Measurements from ENCODE around the gene NPLOC4.

Gene NPLOC4

DNA sequence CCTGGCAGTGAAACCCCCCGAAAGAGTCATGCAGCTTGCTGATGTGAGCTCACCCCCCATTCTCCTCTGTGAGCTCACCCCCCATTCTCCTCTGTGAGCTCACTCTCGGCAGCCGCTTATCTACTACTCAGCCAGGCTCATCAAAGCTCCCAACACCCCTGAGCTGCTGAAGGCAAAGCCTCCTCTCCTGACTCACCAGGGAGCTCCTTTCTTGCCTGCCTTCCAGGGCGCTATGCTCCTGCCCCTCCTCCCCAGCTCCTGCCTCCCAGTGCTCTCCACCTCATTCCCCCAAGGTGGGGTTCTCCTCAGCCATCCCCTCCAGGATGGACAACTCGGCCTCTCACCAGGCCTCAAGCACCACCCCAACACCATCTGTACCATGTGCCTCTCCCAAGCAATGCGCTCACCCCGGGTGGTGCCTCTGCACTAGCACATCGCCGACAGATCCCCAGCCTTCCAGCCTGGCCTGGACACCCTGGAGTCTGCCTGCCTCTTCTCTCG lies 57.0 kb downstream of the NPLOC4 start:
- Histone ChIP-seq H3K4me3 (ENCODE audit: low read depth, low read length) (no peak overlapping the region), H3K36me3 (ENCODE audit: control insufficient read depth, insufficient read depth, low read length) (no peaks in the 10 kb centered on the region), H3K79me2 (peaks cover 59% of the 10 kb centered on the region), H3K27me3 (ENCODE audit: control insufficient read depth, insufficient read depth, low read length) (no peaks in the 10 kb centered on the region), H3K9ac (no peak overlapping the region), H3K27ac (no peak overlapping the region), H3K4me2 (ENCODE audit: low read length) (no peak overlapping the region), H2AFZ (no peak overlapping the region), H3K9me3 (ENCODE audit: control insufficient read depth, low read length) (no peaks in the 10 kb centered on the region), H3K4me1 (no peaks in the 10 kb centered on the region)
- TF ChIP-seq, protein P1, sequence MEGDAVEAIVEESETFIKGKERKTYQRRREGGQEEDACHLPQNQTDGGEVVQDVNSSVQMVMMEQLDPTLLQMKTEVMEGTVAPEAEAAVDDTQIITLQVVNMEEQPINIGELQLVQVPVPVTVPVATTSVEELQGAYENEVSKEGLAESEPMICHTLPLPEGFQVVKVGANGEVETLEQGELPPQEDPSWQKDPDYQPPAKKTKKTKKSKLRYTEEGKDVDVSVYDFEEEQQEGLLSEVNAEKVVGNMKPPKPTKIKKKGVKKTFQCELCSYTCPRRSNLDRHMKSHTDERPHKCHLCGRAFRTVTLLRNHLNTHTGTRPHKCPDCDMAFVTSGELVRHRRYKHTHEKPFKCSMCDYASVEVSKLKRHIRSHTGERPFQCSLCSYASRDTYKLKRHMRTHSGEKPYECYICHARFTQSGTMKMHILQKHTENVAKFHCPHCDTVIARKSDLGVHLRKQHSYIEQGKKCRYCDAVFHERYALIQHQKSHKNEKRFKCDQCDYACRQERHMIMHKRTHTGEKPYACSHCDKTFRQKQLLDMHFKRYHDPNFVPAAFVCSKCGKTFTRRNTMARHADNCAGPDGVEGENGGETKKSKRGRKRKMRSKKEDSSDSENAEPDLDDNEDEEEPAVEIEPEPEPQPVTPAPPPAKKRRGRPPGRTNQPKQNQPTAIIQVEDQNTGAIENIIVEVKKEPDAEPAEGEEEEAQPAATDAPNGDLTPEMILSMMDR (IDR thresholded peaks at IDR 0.05), result no peak

DNA sequence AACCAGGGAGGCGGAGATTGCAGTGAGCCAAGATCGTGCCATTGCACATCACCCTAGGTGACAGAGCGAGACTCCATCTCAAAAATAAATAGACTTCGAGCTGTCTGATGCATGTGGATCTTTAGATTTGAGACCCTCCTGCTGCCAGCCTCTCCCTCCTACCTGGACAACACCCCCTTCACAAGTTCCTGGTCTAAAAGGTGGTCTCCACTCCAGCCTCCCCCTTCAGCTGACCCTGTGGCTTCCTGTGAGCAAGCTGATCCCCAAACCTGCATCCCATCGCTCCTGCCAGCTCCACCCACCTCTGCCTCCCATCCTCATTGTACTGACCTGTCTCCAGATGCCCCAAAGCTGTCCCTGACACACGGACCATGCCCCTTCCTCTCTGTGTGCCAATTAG lies 57.6 kb downstream of the NPLOC4 start:
- no peaks in the 10 kb centered on the region for H3K27me3 ChIP-seq (ENCODE audit: control insufficient read depth, insufficient read depth, low read length)
- TF ChIP-seq, protein P1 (IDR thresholded peaks at IDR 0.05), result no peak
- no peak overlapping the region for H3K4me3 ChIP-seq (ENCODE audit: low read depth, low read length)
- H3K9me3 ChIP-seq (ENCODE audit: control insufficient read depth, low read length), result no peaks in the 10 kb centered on the region
- no peaks in the 10 kb centered on the region for H3K4me1 ChIP-seq
- peaks cover 59% of the 10 kb centered on the region for H3K79me2 ChIP-seq
- H3K9ac ChIP-seq, result no peak overlapping the region
- H2AFZ ChIP-seq, result no peak overlapping the region
- no peaks in the 10 kb centered on the region for H3K36me3 ChIP-seq (ENCODE audit: control insufficient read depth, insufficient read depth, low read length)
- no peak overlapping the region for H3K27ac ChIP-seq
- no peak overlapping the region for H3K4me2 ChIP-seq (ENCODE audit: low read length)

DNA sequence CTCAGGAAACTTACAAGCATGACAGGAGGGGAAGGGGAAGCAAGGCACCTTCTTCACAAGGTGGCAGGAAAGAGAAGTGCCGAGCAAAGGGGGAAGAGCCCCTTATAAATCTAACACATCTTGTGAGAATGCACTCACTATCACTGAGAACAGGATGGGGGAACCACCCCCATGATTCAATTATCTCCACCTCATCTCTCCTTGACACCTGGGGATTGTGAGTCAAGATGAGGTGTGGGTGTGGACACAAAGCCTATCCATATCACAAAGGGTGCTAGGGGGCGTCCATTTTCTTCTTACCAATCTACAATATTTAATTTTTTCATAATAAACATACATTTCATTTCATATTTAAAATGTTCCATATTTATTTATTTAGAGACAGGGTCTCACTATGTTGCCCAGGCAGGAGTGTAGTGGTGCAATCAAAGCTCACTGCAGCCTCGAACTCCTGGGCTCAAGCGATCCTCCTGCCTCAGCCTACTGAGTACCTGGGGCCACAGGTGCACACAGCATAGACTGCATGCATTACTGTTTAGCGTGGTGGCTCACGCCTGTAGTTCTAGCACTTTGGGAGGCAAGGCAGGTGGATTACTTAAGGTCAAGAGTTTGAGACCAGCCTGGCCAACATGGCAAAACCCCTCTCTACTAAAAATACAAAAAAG lies 58.2 kb downstream of the NPLOC4 start:
- Histone ChIP-seq H3K36me3 (ENCODE audit: control insufficient read depth, insufficient read depth, low read length) (no peaks in the 10 kb centered on the region), H3K4me2 (ENCODE audit: low read length) (no peak overlapping the region), H3K4me1 (no peaks in the 10 kb centered on the region), H3K9ac (no peak overlapping the region), H2AFZ (no peak overlapping the region), H3K79me2 (peaks cover 61% of the 10 kb centered on the region), H3K9me3 (ENCODE audit: control insufficient read depth, low read length) (no peaks in the 10 kb centered on the region), H3K27me3 (ENCODE audit: control insufficient read depth, insufficient read depth, low read length) (no peaks in the 10 kb centered on the region), H3K4me3 (ENCODE audit: low read depth, low read length) (no peak overlapping the region), H3K27ac (no peak overlapping the region)
- TF ChIP-seq, protein P1 (IDR thresholded peaks at IDR 0.05), result no peak

DNA sequence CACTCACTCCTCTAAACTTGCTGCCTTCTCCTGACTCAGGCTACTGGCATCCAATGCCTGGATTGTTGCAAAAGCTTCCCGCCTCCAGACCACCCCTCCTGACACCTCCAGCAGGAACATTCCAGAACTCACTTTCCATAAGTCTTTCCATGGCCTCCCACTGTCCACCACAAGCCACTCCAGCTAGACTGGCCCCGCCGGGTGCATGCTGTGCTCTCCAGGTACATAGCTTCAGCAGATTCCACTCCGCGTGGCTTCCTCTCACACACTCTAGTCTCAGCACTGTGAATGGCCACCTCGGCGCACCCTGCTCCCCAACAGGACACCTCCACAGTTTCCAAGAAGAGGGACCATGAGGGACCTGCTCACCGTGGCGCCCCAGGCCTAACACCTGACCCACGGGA lies 58.9 kb downstream of the NPLOC4 start:
- no peaks in the 10 kb centered on the region for H3K4me1 ChIP-seq
- no peaks in the 10 kb centered on the region for H3K27me3 ChIP-seq (ENCODE audit: control insufficient read depth, insufficient read depth, low read length)
- no peak overlapping the region for H3K4me3 ChIP-seq (ENCODE audit: low read depth, low read length)
- H2AFZ ChIP-seq, result no peak overlapping the region
- H3K9me3 ChIP-seq (ENCODE audit: control insufficient read depth, low read length), result no peaks in the 10 kb centered on the region
- peaks cover 56% of the 10 kb centered on the region for H3K79me2 ChIP-seq
- TF ChIP-seq, protein P1 (IDR thresholded peaks at IDR 0.05), result no peak
- H3K27ac ChIP-seq, result no peak overlapping the region
- no peaks in the 10 kb centered on the region for H3K36me3 ChIP-seq (ENCODE audit: control insufficient read depth, insufficient read depth, low read length)
- H3K4me2 ChIP-seq (ENCODE audit: low read length), result no peak overlapping the region
- H3K9ac ChIP-seq, result no peak overlapping the region
